ENCODE data around the gene KRTAP5-3.
A peak's percentile ranks its signal among the peaks of the same experiment; 100 is the strongest.

KRTAP5-3 gene

GRCh38 chr11:1644601-1645356 is 36.5 kb upstream of the KRTAP5-3 start:
- in situ Hi-C loops (cut with HindIII; ENCODE audit: low pct_ligation_motif_present, low sequenced_read_pairs), result no loop called here
- Histone ChIP-seq H3K4me3 (ENCODE audit: low read depth, low read length) (no peak overlapping the region), H3K27ac (no peak overlapping the region), H3K27me3 (replicated peaks) (no peaks in the 10 kb centered on the region), H3K36me3 (replicated peaks) (no peaks in the 10 kb centered on the region)
- no peak for DNase-seq
- TF ChIP-seq CTCF (IDR thresholded peaks at IDR 0.05; ENCODE audit: low read depth, low read length, missing control alignments), result no peak

GRCh38 chr11:1643146-1643690 is 35.0 kb upstream of the KRTAP5-3 start:
- Histone ChIP-seq H3K27ac (no peak overlapping the region), H3K36me3 (replicated peaks) (no peaks in the 10 kb centered on the region), H3K4me3 (ENCODE audit: low read depth, low read length) (no peak overlapping the region), H3K27me3 (replicated peaks) (peaks cover 3% of the 10 kb centered on the region)
- TF ChIP-seq CTCF (IDR thresholded peaks at IDR 0.05; ENCODE audit: low read depth, low read length, missing control alignments), result no peak
- no peak for DNase-seq
- in situ Hi-C loops (cut with HindIII; ENCODE audit: low pct_ligation_motif_present, low sequenced_read_pairs), result no loop called here

GRCh38 chr11:1642288-1643145 is 34.3 kb upstream of the KRTAP5-3 start:
- no peak for DNase-seq
- in situ Hi-C loops (cut with HindIII; ENCODE audit: low pct_ligation_motif_present, low sequenced_read_pairs), result no loop called here
- no peak for TF ChIP-seq CTCF (IDR thresholded peaks at IDR 0.05; ENCODE audit: low read depth, low read length, missing control alignments)

GRCh38 chr11:1641096-1641495 is 32.8 kb upstream of the KRTAP5-3 start:
- no peak for TF ChIP-seq CTCF (IDR thresholded peaks at IDR 0.05; ENCODE audit: low read depth, low read length, missing control alignments)
- H3K4me3 ChIP-seq (ENCODE audit: low read depth, low read length), result no peak overlapping the region
- peaks cover 7% of the 10 kb centered on the region for H3K27me3 ChIP-seq (replicated peaks)
- no peak overlapping the region for H3K27ac ChIP-seq
- no peak for DNase-seq
- H3K36me3 ChIP-seq (replicated peaks), result no peaks in the 10 kb centered on the region
- in situ Hi-C loops (cut with HindIII; ENCODE audit: low pct_ligation_motif_present, low sequenced_read_pairs), result no loop called here

More at GRCh38 chr11:1642288-1643145, 34.3 kb upstream of the KRTAP5-3 start:
- no peak overlapping the region for H3K27ac ChIP-seq
- H3K36me3 ChIP-seq (replicated peaks), result no peaks in the 10 kb centered on the region
- H3K4me3 ChIP-seq (ENCODE audit: low read depth, low read length), result no peak overlapping the region
- peaks cover 3% of the 10 kb centered on the region for H3K27me3 ChIP-seq (replicated peaks)

GRCh38 chr11:1640076-1640946 is 32.0 kb upstream of the KRTAP5-3 start:
- peaks cover 7% of the 10 kb centered on the region for H3K27me3 ChIP-seq (replicated peaks)
- DNase-seq, result no peak
- peak; percentile 91 for TF ChIP-seq CTCF (IDR thresholded peaks at IDR 0.05; ENCODE audit: low read depth, low read length, missing control alignments)

More at GRCh38 chr11:1640076-1640946, 32.0 kb upstream of the KRTAP5-3 start:
- in situ Hi-C loops (cut with HindIII; ENCODE audit: low pct_ligation_motif_present, low sequenced_read_pairs), result no loop called here
- H3K4me3 ChIP-seq (ENCODE audit: low read depth, low read length), result no peak overlapping the region
- no peak overlapping the region for H3K27ac ChIP-seq
- no peaks in the 10 kb centered on the region for H3K36me3 ChIP-seq (replicated peaks)
